Measurements from ENCODE around the gene ZPLD1.

ZPLD1 gene

DNA sequence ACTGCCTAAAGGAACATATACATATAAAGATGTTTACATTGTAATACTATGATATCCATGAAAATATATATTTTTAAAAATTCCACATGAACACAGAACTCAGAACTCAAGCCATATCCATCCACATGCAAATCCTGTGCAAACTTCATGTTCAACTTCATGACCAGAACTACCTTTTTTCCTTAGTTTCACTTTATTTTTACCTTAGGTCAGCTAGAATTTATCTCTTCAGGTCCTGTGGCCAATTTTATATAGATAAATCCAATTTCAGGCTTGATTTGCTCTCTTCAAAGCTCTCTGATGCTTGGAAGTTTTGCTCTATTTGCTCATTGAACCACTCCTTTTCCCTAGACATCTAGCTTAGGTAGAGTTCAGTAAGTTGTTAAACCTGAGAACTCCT, 38.8 kb downstream of the ZPLD1 start:
- TF ChIP-seq, protein P1, sequence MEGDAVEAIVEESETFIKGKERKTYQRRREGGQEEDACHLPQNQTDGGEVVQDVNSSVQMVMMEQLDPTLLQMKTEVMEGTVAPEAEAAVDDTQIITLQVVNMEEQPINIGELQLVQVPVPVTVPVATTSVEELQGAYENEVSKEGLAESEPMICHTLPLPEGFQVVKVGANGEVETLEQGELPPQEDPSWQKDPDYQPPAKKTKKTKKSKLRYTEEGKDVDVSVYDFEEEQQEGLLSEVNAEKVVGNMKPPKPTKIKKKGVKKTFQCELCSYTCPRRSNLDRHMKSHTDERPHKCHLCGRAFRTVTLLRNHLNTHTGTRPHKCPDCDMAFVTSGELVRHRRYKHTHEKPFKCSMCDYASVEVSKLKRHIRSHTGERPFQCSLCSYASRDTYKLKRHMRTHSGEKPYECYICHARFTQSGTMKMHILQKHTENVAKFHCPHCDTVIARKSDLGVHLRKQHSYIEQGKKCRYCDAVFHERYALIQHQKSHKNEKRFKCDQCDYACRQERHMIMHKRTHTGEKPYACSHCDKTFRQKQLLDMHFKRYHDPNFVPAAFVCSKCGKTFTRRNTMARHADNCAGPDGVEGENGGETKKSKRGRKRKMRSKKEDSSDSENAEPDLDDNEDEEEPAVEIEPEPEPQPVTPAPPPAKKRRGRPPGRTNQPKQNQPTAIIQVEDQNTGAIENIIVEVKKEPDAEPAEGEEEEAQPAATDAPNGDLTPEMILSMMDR (IDR thresholded peaks at IDR 0.05; ENCODE audit: control insufficient read depth, extremely low read depth, insufficient read depth), result no peak
- H3K4me3 ChIP-seq (ENCODE audit: low read depth, low read length), result no peak overlapping the region
- DNase-seq (ENCODE audit: low read depth), result no peak

DNA sequence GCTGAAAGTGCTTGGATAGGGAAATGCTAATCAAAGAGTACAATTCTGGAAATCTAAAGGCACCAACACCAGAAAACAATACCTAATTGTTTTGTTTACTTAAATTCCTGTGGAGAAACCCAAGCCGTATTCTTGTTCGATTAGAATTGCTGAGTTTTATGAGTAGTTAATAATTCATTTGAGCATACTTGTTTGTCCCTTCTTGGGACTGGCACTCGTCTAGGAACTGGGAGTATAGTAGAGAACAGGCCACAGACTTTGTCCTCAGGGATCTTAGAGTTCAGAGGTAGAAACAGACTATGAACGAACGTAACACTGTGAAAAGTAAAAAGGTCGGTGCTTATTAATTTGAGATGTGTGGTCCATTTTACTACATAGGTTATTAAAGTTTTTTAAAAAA, 39.4 kb downstream of the ZPLD1 start:
- no peak for DNase-seq (ENCODE audit: low read depth)
- no peak overlapping the region for H3K4me3 ChIP-seq (ENCODE audit: low read depth, low read length)
- TF ChIP-seq, protein P1 (IDR thresholded peaks at IDR 0.05; ENCODE audit: control insufficient read depth, extremely low read depth, insufficient read depth), result no peak

DNA sequence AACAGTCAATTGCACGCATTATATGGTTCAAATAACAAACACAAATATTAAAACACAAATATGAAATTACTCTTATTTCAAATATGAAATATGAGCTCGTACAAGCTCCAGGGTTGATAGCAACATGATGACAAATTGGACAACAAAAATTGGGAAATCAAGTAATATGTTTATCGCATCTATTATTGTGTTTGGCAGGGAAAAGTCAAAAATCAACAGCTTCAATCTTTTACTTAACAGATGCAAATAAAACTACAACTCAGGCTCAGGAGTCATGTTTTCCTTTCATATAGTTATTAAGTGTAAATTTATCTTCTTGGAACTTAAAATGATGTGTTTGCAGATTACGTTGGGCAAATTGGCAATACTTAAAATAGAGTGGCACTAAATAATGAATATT, 41.4 kb downstream of the ZPLD1 start:
- peak; percentile 79 for DNase-seq (ENCODE audit: low read depth)
- TF ChIP-seq, protein P1 (IDR thresholded peaks at IDR 0.05; ENCODE audit: control insufficient read depth, extremely low read depth, insufficient read depth), result no peak
- H3K4me3 ChIP-seq (ENCODE audit: low read depth, low read length), result no peak overlapping the region

DNA sequence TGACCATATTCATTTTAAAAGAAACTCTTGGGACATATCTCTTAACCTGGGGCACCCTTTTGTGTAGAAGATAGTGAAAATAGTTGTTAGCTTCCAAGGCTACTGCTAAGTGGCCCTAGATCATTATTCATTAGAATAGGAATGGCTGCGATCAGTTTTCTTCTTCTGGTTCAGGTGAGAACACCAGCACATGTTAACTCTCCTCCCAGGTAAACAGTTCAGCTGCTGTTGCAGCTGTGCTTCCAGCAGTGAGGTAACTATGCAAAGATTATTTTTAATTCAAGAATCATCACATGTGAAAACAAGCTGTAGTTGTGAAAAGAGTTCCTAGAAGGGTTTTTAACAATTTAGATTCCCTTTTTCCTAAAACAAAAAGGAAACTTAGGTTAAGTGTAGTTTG, 43.3 kb downstream of the ZPLD1 start:
- TF ChIP-seq, protein P1 (IDR thresholded peaks at IDR 0.05; ENCODE audit: control insufficient read depth, extremely low read depth, insufficient read depth), result no peak
- no peak for DNase-seq (ENCODE audit: low read depth)
- H3K4me3 ChIP-seq (ENCODE audit: low read depth, low read length), result no peak overlapping the region

DNA sequence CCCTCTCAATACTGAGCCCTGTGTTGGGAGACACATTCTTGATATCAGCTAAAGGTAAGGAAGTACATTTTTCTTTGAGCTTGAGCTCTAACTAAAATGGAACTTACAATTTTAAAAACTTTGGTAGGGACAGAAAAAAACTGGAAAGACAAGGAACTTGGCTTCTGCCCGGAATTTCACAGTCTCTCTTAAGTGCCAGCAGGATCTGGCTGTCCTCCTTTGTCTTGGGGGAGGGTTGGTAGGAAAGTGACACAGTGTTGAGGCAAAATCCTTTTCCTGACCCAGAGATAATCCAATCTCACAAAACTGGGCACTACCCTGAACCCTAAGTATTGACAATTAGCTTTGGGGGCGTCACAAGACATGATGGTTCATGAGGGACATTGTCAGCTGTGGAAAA, 45.3 kb downstream of the ZPLD1 start:
- no peak overlapping the region for H3K4me3 ChIP-seq (ENCODE audit: low read depth, low read length)
- peak; percentile 55 for DNase-seq (ENCODE audit: low read depth)
- TF ChIP-seq, protein P1 (IDR thresholded peaks at IDR 0.05; ENCODE audit: control insufficient read depth, extremely low read depth, insufficient read depth), result no peak

DNA sequence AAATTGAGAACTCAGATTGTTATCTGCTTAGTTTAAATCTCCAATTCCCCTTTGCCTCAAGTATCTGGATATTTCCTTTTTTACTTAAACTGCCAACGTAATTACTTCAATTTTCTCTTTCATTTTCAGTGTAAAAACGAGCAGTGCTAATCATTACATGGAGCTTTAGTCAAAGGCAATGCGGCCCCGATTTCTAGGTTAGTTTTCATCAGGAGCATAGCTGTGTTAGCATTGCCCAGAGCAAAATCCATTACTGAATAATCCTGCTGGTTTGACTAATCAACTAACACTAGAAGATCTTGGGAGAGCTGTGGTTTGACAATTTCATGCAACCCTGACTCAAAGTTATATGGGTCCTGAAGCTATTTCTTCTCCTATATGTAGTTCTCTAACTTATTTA, 46.2 kb downstream of the ZPLD1 start:
- no peak for DNase-seq (ENCODE audit: low read depth)
- no peak overlapping the region for H3K4me3 ChIP-seq (ENCODE audit: low read depth, low read length)
- TF ChIP-seq, protein P1 (IDR thresholded peaks at IDR 0.05; ENCODE audit: control insufficient read depth, extremely low read depth, insufficient read depth), result no peak

DNA sequence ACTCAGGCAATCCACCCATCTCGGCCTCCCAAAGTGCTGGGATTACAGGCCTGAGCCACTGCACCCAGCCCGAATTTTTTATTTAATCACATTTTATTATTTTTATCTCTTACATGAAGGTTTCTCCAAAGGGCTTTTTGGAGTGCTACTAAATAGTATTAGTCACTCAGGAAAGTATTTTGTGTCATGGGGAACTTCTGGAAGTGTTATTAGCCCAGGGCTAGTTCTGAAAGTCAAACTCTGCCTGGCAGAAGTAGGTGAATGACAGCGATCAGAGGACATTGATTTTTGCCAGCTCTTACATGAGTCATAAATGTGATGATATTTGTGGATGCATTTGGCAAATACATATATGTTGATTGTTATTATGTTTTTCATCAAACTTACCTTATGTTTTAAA, 48.7 kb downstream of the ZPLD1 start:
- H3K4me3 ChIP-seq (ENCODE audit: low read depth, low read length), result no peak overlapping the region
- DNase-seq (ENCODE audit: low read depth), result no peak

More for the DNA sequence above, 48.7 kb downstream of the ZPLD1 start:
- TF ChIP-seq, protein P1 (IDR thresholded peaks at IDR 0.05; ENCODE audit: control insufficient read depth, extremely low read depth, insufficient read depth), result no peak
